B cell (primary cell): Measurements from ENCODE around the gene ANKLE1. TPM values are rescaled to one million over a fixed set of nuclear protein-coding genes. Genes with fewer than 3 reads are reported as not detected.

ENCODE experiments used
- ATAC-seq: fragments of 200-7000 bp; cut with Tn5 transposase; one replicate; pipeline ENCODE4 v1.10.0; 2021; ENCODE audit warnings: low read depth, mild to moderate bottlenecking, moderate number of reproducible peaks, moderate library complexity
- CTCF ChIA-PET: fragments of 350-600 bp; sonication (Branson Sonifier 250); formaldehyde crosslinking; loops from one replicate; lab custom pipeline; 2021; ENCODE audit warnings: antibody characterized with exemption, inconsistent platforms; lab: Charles Lee
- POLR2A ChIA-PET: fragments of 350-600 bp; sonication (Branson Sonifier 250); formaldehyde crosslinking; loops from one replicate; lab custom pipeline; 2021; ENCODE audit warnings: antibody characterized with exemption; lab: Charles Lee
- DNase-seq: peaks from one replicate; pipeline ENCODE4 v3.0.0; 2013
- H2AFZ ChIP-seq: 2 replicates; pipeline ENCODE4 v1.6.1; 2012; ENCODE audit warnings: mild to moderate bottlenecking, low read depth, low read length; ENCODE audit not compliant: insufficient read depth, poor library complexity, severe bottlenecking
- H3K27ac ChIP-seq, 2 donors: 1 replicate in 1 of 2; 2 replicates in 1 of 2; pipeline ENCODE4 v1.5.1; 2012 to 2013; ENCODE audit warnings: low read length in 2 of 2, mild to moderate bottlenecking in 2 of 2, moderate library complexity in 1 of 2
- H3K27me3 ChIP-seq, 4 experiments: fragments of 200-600 bp in 1 of 4; sonication (generic) in 1 of 4; replicated peaks in 1 of 4; 1 replicate in 2 of 4; 2 replicates in 2 of 4; pipeline versions ENCODE4 v1.6.1 to v1.7.0; 2013 to 2016; ENCODE audit warnings: low read length in 3 of 4, mild to moderate bottlenecking in 2 of 4, mixed read lengths in 1 of 4, moderate library complexity in 1 of 4; ENCODE audit not compliant: insufficient read depth in 4 of 4, control insufficient read depth in 3 of 4; ENCODE audit errors: control extremely low read depth in 1 of 4
- H3K36me3 ChIP-seq, 2 experiments: replicated peaks in 1 of 2; 1 replicate in 1 of 2; 2 replicates in 1 of 2; pipeline versions ENCODE4 v1.6.1 to v1.7.1; 2013; ENCODE audit warnings: low read length in 1 of 2; ENCODE audit not compliant: insufficient read depth in 2 of 2, control insufficient read depth in 1 of 2; ENCODE audit errors: control extremely low read depth in 1 of 2, extremely low read depth in 1 of 2
- H3K4me1 ChIP-seq, 2 donors: fragments of 200-600 bp in 1 of 2; sonication (generic) in 1 of 2; 1 replicate in 1 of 2; 2 replicates in 1 of 2; pipeline versions ENCODE4 v1.5.1 to v1.6.1; 2013 to 2017; ENCODE audit warnings: low read length in 2 of 2; ENCODE audit not compliant: control insufficient read depth in 2 of 2, insufficient read depth in 2 of 2
- H3K4me2 ChIP-seq: replicated peaks from 2 replicates; pipeline ENCODE3; 2012; ENCODE audit warnings: mild to moderate bottlenecking, low read depth, low read length; ENCODE audit not compliant: poor library complexity, severe bottlenecking
- H3K4me3 ChIP-seq, 5 experiments: fragments of 200-600 bp in 1 of 5; sonication (generic) in 1 of 5; 1 replicate in 3 of 5; 2 replicates in 2 of 5; pipeline versions ENCODE4 v1.5.1 to v1.7.0; 2011 to 2016; ENCODE audit warnings: low read length in 4 of 5, mild to moderate bottlenecking in 4 of 5, low read depth in 2 of 5, control low read depth in 1 of 5, moderate library complexity in 1 of 5; ENCODE audit not compliant: insufficient read depth in 1 of 5; ENCODE audit errors: control extremely low read depth in 1 of 5, extremely low read depth in 1 of 5
- H3K79me2 ChIP-seq: fragments of 200-600 bp; sonication (generic); one replicate; pipeline ENCODE4 v1.6.0; 2016; ENCODE audit warnings: low read length; ENCODE audit not compliant: control insufficient read depth, insufficient read depth
- H3K9ac ChIP-seq: fragments of 200-600 bp; sonication (generic); 2 replicates; pipeline ENCODE4 v1.6.1; 2017; ENCODE audit warnings: mild to moderate bottlenecking, low read length, moderate library complexity
- H3K9me3 ChIP-seq, 3 donors: one replicate each; pipeline versions ENCODE4 v1.6.1 to v1.7.1; 2013; ENCODE audit warnings: low read length in 2 of 3; ENCODE audit not compliant: control insufficient read depth in 2 of 3, insufficient read depth in 1 of 3; ENCODE audit errors: control extremely low read depth in 1 of 3
- H4K20me1 ChIP-seq: 2 replicates; pipeline ENCODE4 v1.6.0; 2012; ENCODE audit warnings: mild to moderate bottlenecking, low read length; ENCODE audit not compliant: insufficient read depth, control insufficient read depth, poor library complexity, severe bottlenecking
- H3K27ac Mint-ChIP-seq: one replicate; pipeline ENCODE4 v1.8.0; 2021; ENCODE audit warnings: mixed read lengths
- H3K27me3 Mint-ChIP-seq: one replicate; pipeline ENCODE4 v1.8.0; 2021; ENCODE audit warnings: mixed read lengths
- H3K4me1 Mint-ChIP-seq: one replicate; pipeline ENCODE4 v1.8.0; 2021; ENCODE audit warnings: mixed read lengths
- H3K4me3 Mint-ChIP-seq: one replicate; pipeline ENCODE4 v1.8.0; 2021; ENCODE audit warnings: mixed read lengths
- H3K9me3 Mint-ChIP-seq: one replicate; pipeline ENCODE4 v1.8.0; 2022; ENCODE audit warnings: mixed read lengths; ENCODE audit not compliant: insufficient read depth
- EZH2 ChIP-seq: IDR thresholded peaks from 2 replicates; pipeline ENCODE4 v1.6.1; 2012; ENCODE audit warnings: borderline replicate concordance, low read depth, mild to moderate bottlenecking, moderate library complexity, low read length; ENCODE audit not compliant: insufficient read depth, poor library complexity, severe bottlenecking
- WGBS: methylation state at CpG from one replicate; pipeline ENCODE4 v1.1.5; 2013; ENCODE audit warnings: missing lambda C conversion rate; ENCODE audit not compliant: insufficient coverage; 5-methylcytosine and 5-hydroxymethylcytosine counted together
- intact Hi-C: fragments of 100-400 bp; cut with micrococcal nuclease; formaldehyde crosslinking; loops from one replicate; pipeline ENCODE4 v1.10.0; 2022
- polyA plus RNA-seq: library from polyadenylated mRNA; depleted of rRNA; stranded (reverse); fragments of >200 nt; gene quantifications from 2 replicates; pipeline ENCODE4 v1.2.3, GENCODE V29; 2012
- total RNA-seq, 2 donors: library from RNA; stranded (reverse); fragments of 120-200 nt in 1 of 2; gene quantifications; 1 replicate in 1 of 2; 2 replicates in 1 of 2; pipeline versions ENCODE4 v1.2.3 to v1.2.4, GENCODE V29; 2013 to 2022
- TF ChIP-seq, protein P1 (sequence below): fragments of 200-600 bp; IDR thresholded peaks from one replicate; pipeline ENCODE4 v1.8.0; 2022; ENCODE audit warnings: antibody characterized with exemption, mild to moderate bottlenecking

ANKLE1 gene
- total and polyA plus RNA-seq, 2 donors (not counting 1 experiment from before 2014, with no cell fraction given), result 6.2 to 7.6 TPM

DNA sequence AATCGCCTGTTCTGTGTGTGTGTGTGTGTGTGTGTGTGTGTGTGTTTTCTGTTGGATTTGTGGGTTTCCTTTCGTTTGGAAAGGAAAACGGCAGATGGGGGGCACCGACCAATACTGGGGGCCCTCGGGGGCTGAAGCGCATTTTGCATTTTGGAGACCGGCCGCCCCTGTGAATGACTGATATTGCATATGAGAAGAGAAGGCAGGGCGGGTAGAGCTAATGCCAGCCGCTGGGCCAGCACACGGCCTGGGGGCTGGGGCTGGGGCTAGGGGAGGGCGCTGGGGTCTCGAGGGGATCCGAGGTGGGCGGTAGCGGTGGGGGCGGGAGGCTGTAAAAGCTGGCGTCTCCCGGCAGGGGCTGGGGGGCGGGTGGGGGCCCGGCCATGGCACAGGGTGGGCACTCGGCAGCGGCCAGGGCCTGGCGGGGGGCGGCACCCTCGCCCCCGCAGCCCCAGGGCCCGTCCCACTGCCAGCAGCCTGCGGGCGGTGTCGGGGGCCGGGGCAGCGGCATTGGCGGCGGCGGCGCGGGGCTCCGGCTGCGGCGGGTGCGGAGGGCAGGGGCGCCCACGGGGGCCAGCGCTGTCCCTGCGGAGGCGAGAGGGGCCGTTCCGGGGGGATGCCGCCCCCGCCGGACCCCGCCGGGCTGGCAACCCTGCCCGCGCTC, 41.7 kb downstream of the ANKLE1 start:
- Histone ChIP-seq H2AFZ (no peak overlapping the region), H4K20me1 (peaks cover 25% of the 10 kb centered on the region), H3K4me3 (peak overlapping the region in 1 of 5 experiments; percentile 15), H3K27me3 (no peaks in the 10 kb centered on the region), H3K36me3 (peaks cover 0 to 12% of the 10 kb centered on the region in 2 experiments), H3K9ac (no peak overlapping the region), H3K9me3 (no peaks in the 10 kb centered on the region), H3K27ac (no peak overlapping the region), H3K4me2 (peak overlapping the region; percentile 61), H3K79me2 (no peaks in the 10 kb centered on the region), H3K4me1 (peaks cover 0 to 6% of the 10 kb centered on the region in 2 donors)
- Mint-ChIP-seq H3K27me3 (no peaks in the 10 kb centered on the region), H3K4me3 (no peak overlapping the region), H3K27ac (no peak overlapping the region), H3K4me1 (peaks cover 3% of the 10 kb centered on the region), H3K9me3 (no peaks in the 10 kb centered on the region)
- ATAC-seq, result no peak
- ChIA-PET POLR2A (no interaction called here), CTCF (interaction anchor here (0.9 kb wide), 1 partner anchor 11 kb away, joined by 3 read pairs; no protein-coding TSS in a partner anchor)
- intact Hi-C loops, result no loop called here
- no peak for TF ChIP-seq EZH2
- TF ChIP-seq, protein P1, sequence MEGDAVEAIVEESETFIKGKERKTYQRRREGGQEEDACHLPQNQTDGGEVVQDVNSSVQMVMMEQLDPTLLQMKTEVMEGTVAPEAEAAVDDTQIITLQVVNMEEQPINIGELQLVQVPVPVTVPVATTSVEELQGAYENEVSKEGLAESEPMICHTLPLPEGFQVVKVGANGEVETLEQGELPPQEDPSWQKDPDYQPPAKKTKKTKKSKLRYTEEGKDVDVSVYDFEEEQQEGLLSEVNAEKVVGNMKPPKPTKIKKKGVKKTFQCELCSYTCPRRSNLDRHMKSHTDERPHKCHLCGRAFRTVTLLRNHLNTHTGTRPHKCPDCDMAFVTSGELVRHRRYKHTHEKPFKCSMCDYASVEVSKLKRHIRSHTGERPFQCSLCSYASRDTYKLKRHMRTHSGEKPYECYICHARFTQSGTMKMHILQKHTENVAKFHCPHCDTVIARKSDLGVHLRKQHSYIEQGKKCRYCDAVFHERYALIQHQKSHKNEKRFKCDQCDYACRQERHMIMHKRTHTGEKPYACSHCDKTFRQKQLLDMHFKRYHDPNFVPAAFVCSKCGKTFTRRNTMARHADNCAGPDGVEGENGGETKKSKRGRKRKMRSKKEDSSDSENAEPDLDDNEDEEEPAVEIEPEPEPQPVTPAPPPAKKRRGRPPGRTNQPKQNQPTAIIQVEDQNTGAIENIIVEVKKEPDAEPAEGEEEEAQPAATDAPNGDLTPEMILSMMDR, result no peak
- 19% methylated on average over 48 of the region's 56 CpGs for WGBS
- no peak for DNase-seq

DNA sequence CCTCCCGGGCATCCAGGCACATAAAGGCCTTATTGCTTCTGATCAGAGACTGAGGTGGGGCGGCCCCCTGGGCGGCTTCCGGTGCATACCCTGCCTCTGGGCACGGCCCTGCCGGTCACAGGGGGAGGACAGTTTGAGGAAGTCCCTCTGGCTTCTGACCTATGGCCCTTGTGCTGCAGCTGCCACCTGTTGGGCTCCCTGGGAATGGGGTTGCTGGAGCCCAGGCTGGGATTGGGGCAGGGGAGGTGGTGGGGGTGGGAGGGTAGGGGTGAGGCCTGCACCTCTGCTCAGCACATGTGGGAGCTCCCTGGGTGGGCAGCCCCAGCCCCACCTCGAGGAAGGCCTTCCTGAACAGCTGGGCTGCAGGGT, 42.2 kb downstream of the ANKLE1 start:
- Histone ChIP-seq H3K9me3 (no peaks in the 10 kb centered on the region), H3K9ac (no peak overlapping the region), H3K27me3 (no peaks in the 10 kb centered on the region), H2AFZ (no peak overlapping the region), H3K79me2 (no peaks in the 10 kb centered on the region), H3K4me2 (peak overlapping the region; percentile 61), H3K4me3 (peak overlapping the region in 1 of 5 experiments; percentile 15), H3K27ac (no peak overlapping the region), H3K36me3 (peaks cover 0 to 12% of the 10 kb centered on the region in 2 experiments), H3K4me1 (peaks cover 2 to 8% of the 10 kb centered on the region in 2 donors), H4K20me1 (peaks cover 22% of the 10 kb centered on the region)
- DNase-seq, result peak; percentile 35
- Mint-ChIP-seq H3K27ac (no peak overlapping the region), H3K4me3 (no peak overlapping the region), H3K9me3 (no peaks in the 10 kb centered on the region), H3K27me3 (no peaks in the 10 kb centered on the region), H3K4me1 (peaks cover 4% of the 10 kb centered on the region)
- no peak for TF ChIP-seq EZH2
- TF ChIP-seq, protein P1, result no peak
- ChIA-PET POLR2A (interaction anchor here (0.5 kb wide), 1 partner anchor 13 kb away, joined by 3 read pairs; no protein-coding TSS in a partner anchor), CTCF (interaction anchor here (0.9 kb wide), 1 partner anchor 11 kb away, joined by 3 read pairs; no protein-coding TSS in a partner anchor)
- 9% methylated on average over 6 of the region's 7 CpGs for WGBS
- intact Hi-C loops, result no loop called here
- ATAC-seq, result no peak
